Measurements from ENCODE around the gene LETM1. TPM values are rescaled to one million over a fixed set of nuclear protein-coding genes. Genes with fewer than 3 reads are reported as not detected.

LETM1 gene
- total RNA-seq, 2 donors from 2014 or later: 32.1 to 34.5 TPM

DNA sequence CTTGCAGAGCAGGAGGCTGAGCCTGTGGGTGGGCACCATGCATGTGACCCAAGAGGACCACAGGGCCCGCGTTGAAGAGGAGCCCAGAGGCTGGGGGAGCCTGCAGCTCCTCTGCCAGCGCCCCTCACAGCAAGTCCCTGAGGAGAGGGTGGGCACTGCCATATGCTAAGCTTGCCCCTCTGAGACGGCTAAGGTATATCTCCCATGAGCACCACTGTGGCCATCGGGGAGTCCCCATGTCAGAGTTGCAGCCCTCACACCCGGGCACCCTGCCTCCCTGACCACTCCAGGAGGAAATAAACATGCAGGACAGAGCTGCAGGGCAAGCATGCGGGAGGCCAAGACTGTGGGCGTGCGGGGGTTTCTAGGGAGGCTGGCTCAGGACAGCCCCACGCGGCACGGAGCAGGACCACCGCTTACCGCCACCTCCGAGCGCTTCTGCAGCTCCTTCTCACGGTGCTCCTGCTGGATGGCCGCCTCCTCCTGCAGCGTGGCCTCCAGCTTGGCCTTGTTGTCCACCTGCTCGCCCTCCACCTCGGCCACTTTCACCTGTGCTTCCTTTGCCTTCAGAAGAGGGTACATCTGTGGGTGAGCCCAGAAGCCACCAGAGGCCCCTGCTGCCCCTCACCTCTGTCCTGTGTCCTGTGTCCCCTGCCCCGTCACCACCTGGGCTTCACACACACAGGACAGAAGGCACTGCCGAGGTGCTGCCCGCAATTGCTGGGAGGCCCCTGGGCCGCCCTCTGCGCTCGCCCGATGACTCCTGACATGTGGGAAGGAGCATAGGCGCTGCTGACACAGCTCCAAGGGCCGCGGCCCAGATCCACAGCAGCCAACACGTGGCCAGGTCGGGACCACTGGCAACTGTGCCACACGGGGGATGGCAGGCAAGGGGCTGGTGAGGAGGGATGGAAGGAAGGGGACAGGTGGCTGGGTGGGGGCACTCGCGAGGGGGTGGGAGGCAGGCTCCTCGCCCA lies 33.1 kb downstream of the LETM1 start:
- no peak overlapping the region for H3K27ac ChIP-seq
- TF ChIP-seq, protein P1, sequence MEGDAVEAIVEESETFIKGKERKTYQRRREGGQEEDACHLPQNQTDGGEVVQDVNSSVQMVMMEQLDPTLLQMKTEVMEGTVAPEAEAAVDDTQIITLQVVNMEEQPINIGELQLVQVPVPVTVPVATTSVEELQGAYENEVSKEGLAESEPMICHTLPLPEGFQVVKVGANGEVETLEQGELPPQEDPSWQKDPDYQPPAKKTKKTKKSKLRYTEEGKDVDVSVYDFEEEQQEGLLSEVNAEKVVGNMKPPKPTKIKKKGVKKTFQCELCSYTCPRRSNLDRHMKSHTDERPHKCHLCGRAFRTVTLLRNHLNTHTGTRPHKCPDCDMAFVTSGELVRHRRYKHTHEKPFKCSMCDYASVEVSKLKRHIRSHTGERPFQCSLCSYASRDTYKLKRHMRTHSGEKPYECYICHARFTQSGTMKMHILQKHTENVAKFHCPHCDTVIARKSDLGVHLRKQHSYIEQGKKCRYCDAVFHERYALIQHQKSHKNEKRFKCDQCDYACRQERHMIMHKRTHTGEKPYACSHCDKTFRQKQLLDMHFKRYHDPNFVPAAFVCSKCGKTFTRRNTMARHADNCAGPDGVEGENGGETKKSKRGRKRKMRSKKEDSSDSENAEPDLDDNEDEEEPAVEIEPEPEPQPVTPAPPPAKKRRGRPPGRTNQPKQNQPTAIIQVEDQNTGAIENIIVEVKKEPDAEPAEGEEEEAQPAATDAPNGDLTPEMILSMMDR (IDR thresholded peaks at IDR 0.05): no peak
- no peaks in the 10 kb centered on the region for H3K4me1 ChIP-seq
- peaks cover 84% of the 10 kb centered on the region for H3K36me3 ChIP-seq
- no peaks in the 10 kb centered on the region for H3K27me3 ChIP-seq
- H3K9me3 ChIP-seq: no peaks in the 10 kb centered on the region
- no peak for DNase-seq (ENCODE audit: low spot score)
- no peak overlapping the region for H3K4me3 ChIP-seq

DNA sequence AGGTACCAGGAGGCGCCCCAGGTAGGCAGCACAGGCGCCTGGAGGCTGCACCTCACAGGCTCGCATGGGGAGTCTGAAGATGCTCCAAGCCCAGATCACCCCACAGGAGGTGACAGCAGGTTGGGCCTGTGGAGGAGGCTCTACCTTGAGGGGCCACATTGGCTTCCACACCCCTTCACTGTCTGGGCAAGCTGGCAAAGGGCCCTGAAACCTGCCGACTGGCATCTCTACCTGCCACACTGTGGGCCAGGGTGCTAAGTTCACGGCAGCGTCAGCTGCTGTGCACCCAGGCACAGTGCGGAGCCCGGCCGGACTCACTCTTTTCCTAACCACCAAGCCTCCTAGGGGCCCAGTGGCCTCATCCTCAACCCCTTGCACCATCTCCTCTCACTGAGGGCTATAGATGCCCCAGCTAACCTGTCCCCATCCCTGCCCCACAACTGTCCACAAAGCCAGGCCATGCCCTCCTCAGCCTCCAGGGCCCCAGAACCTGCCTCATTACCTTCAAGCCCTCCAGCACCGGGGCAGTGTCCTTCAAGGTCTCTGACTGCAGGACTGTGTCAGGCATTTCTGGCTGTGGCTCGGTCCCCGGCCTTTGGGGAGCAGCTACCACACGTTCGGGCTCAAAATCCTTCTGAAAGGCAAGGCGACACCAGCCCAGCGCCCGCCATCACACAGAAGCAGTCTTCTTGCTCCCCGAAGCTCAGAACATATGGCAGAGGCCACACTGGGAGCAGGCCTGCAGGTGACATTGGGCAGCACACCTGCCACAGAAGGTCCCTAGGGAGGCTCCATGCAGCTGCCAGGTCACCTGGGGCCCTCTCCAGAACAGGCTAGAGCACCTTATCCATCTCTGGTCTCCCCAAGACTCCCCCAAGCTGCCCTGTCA lies 34.0 kb downstream of the LETM1 start:
- no peak for DNase-seq (ENCODE audit: low spot score)

DNA sequence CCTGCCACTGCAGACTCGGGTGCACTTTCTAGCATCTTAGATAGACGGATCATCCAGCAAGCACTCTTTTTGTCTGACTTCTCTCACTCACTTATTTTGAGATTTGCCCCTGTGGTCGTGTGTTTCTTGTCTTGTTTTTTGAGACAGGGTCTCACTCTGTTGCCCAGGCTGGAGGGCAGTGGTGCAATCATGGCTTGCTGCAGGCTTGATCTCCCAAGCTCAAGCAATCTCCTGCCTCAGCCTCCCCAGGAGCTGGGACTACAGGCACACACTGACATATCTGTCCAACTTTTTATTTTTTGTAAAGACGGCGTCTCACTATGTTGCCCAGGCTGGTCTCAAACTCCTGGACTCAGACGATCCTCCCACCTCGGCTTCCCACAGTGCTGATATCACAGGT lies 36.1 kb downstream of the LETM1 start:
- Histone ChIP-seq H3K36me3 (peaks cover 95% of the 10 kb centered on the region), H3K9me3 (no peaks in the 10 kb centered on the region), H3K27me3 (no peaks in the 10 kb centered on the region), H3K4me3 (no peak overlapping the region), H3K27ac (no peak overlapping the region), H3K4me1 (no peaks in the 10 kb centered on the region)
- TF ChIP-seq, protein P1 (IDR thresholded peaks at IDR 0.05): no peak
- no peak for DNase-seq (ENCODE audit: low spot score)

More for the DNA sequence above, 34.0 kb downstream of the LETM1 start:
- Histone ChIP-seq H3K27me3 (no peaks in the 10 kb centered on the region), H3K36me3 (peaks cover 91% of the 10 kb centered on the region), H3K4me1 (no peaks in the 10 kb centered on the region), H3K4me3 (no peak overlapping the region), H3K27ac (no peak overlapping the region), H3K9me3 (no peaks in the 10 kb centered on the region)
- TF ChIP-seq, protein P1 (IDR thresholded peaks at IDR 0.05): no peak

DNA sequence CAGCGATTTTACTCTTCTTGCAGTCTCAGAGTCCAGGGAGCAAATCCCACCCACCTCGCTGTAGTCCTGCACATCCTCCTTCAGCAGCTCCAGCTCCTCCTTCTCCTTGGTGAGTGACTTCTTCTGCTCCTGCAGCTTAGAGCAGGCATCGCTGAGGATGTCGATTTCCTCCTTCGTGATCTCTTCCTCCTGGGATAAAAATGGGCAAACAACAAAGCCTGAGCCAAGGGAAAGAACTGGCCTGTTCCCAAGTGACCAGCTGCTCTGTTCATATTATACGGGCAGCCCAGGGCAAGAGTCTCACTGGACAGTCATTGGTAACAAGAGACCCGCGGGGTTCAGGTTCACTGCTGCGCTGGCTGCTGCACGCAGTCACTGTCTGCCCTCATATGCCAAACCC lies 36.7 kb downstream of the LETM1 start:
- no peak overlapping the region for H3K27ac ChIP-seq
- TF ChIP-seq, protein P1 (IDR thresholded peaks at IDR 0.05): no peak

DNA sequence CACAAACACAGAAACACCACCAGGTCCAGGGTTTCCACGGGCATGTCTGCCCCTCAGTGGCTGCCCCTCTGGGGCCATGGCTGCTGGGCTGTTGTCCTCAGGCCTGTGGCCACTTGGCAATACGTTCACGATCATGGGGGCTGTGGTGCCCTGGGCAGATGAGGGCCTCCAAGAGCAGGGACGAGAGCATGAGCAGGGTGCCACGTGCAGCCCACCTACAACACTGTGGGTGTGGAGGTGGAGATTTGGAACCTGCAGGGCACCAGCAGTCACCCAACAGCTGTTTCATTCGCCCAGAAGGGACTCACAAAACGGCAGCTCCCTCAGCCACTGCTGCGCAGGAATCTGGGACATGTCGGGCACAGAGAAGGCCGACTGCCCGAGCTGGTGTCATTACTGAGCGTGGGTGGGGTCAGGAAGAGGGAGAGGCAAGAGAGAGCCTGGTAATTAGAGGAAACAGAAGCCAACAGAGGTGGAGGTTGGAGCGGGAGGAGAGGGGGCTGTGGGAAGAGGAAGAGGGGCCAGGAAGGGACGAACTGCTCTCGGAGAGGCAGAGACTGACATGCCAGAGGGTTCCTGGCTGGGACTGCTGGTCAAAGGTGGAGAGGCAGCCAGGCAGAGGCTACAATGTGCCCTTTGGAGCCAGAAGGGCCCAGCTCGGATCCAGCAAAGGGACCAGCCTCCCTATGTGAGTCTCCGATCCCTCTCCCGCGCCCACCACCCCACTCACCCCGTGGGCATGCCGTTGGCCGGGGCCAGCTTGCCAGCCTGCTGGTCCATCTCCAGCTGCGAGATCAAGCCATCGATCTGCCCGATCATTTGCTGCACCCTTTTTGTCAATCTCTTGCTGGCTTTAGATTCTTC lies 39.7 kb downstream of the LETM1 start:
- DNase-seq (ENCODE audit: low spot score): no peak
- TF ChIP-seq, protein P1 (IDR thresholded peaks at IDR 0.05): no peak
- H3K9me3 ChIP-seq: no peaks in the 10 kb centered on the region
- no peak overlapping the region for H3K4me3 ChIP-seq
- no peak overlapping the region for H3K27ac ChIP-seq
- no peaks in the 10 kb centered on the region for H3K27me3 ChIP-seq
- peaks cover 78% of the 10 kb centered on the region for H3K36me3 ChIP-seq
- no peaks in the 10 kb centered on the region for H3K4me1 ChIP-seq

More for the DNA sequence above, 36.7 kb downstream of the LETM1 start:
- H3K4me1 ChIP-seq: no peaks in the 10 kb centered on the region
- no peaks in the 10 kb centered on the region for H3K27me3 ChIP-seq
- no peaks in the 10 kb centered on the region for H3K9me3 ChIP-seq
- no peak overlapping the region for H3K4me3 ChIP-seq
- no peak for DNase-seq (ENCODE audit: low spot score)
- H3K36me3 ChIP-seq: peaks cover 95% of the 10 kb centered on the region

All from right atrium auricular region (tissue), 2 donors.